ENCODE data around the gene PTGDS.

GRCh38 chr9:136994888-136995230 lies 17.6 kb downstream of the PTGDS start:
- TF ChIP-seq EZH2 (IDR thresholded peaks at IDR 0.05; ENCODE audit: borderline replicate concordance, low read depth, low read length, severe bottlenecking) (no peak), CTCF (IDR thresholded peaks at IDR 0.05; ENCODE audit: borderline replicate concordance, extremely low read depth, low read length, poor library complexity, severe bottlenecking) (no peak)

Data from DND-41 (cell line).